Measurements from ENCODE around the gene ABCC5.
"Not testable (repeated sequence)": the region's sequence is repeated elsewhere in the genome, so short reads cannot be mapped to it uniquely, and the experiment has no call there.

The ABCC5 gene

DNA sequence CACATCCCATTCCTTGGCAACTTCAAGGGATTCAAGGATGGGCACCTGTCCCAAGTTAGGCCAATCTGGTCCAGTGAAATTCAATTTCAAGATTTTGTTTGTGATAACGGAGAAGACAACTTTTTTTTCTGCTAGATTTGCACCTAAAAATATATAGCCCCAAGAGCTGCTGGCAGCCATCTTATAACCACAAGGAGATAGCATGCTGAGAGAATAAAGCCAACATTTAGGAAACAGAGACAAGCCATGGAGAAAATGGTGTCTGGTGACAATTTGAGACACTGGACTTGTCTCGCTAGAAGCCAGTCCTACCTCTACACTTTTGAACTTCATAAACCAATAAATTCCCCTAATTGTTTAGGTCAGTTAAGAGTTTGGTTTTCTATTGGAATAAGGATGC is 138.4 kb downstream of the ABCC5 start:
- no peak for ATAC-seq
- Mint-ChIP-seq H3K9me3 (no peaks in the 10 kb centered on the region), H3K27ac (no peak overlapping the region), H3K36me3 (peaks cover 11% of the 10 kb centered on the region), H3K27me3 (no peaks in the 10 kb centered on the region), H3K4me3 (no peak overlapping the region), H3K4me1 (peaks cover 39% of the 10 kb centered on the region)

DNA sequence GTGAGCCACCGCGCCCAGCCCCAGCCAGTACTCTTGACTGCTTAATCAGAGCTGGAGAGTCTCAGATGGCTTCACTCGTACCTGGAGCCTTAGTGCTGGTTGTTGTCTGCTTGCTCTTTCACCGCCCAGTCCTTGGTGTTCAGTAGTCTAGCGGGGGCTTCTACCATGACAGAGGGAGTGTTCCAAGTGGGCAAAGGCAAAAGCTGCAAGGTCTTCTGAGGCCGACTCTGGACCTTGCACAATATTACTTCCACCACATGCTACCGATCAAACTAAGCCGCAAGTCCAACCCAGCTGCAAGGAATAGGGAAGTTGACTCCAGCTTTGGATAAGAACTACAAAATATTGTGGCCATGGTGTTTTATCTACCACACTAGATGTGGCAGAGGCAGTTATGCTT is 139.6 kb downstream of the ABCC5 start:
- H3K4me1 Mint-ChIP-seq: peaks cover 36% of the 10 kb centered on the region
- peaks cover 11% of the 10 kb centered on the region for H3K36me3 Mint-ChIP-seq
- H3K27ac Mint-ChIP-seq: no peak overlapping the region
- ATAC-seq: no peak
- H3K9me3 Mint-ChIP-seq: no peaks in the 10 kb centered on the region
- H3K27me3 Mint-ChIP-seq: no peaks in the 10 kb centered on the region
- H3K4me3 Mint-ChIP-seq: no peak overlapping the region

DNA sequence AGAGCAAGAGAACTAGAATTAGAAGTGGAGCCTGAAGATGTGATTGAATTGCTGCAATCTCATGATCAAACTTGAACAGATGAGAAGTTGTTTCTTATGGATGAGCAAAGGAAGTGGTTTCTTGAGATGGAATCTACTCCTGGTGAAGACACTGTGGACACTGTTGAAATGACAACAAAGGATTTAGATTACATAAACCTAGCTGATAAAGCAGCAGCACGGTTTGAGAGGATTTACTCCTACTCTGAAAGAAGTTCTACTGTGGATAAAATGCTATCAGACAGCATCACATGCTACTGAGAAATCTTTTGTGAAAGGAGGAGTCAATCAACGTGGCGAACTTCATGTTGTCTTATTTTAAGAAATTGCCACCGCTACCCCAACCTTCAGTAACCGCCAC is 140.5 kb downstream of the ABCC5 start:
- H3K27ac Mint-ChIP-seq, H3K9me3 Mint-ChIP-seq, H3K27me3 Mint-ChIP-seq, H3K4me3 Mint-ChIP-seq, ATAC-seq: not testable (repeated sequence)
- peaks cover 11% of the 10 kb centered on the region for H3K36me3 Mint-ChIP-seq
- H3K4me1 Mint-ChIP-seq: peaks cover 28% of the 10 kb centered on the region

DNA sequence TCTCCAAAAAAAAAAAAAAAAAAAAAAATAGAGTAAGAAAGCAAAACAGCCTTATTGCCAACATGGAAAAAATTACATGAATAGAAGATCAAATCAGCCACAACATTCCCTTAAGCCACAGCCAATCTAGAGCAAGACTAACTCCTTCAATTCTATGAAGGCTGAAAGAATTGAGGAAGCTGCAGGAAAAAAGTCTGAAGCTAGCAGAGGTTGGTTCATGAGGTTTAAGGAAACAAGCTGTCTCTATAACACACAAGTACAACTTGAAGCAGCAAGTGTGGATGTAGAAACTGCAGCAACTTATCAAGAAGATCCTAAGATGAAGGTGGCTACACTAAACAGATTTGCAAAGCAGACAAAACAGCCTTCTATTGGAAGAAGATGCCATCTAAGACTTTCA is 142.3 kb downstream of the ABCC5 start:
- no peak for ATAC-seq
- Mint-ChIP-seq H3K9me3 (no peaks in the 10 kb centered on the region), H3K4me1 (peaks cover 40% of the 10 kb centered on the region), H3K36me3 (peaks cover 16% of the 10 kb centered on the region), H3K4me3 (no peak overlapping the region), H3K27me3 (no peaks in the 10 kb centered on the region), H3K27ac (no peak overlapping the region)

DNA sequence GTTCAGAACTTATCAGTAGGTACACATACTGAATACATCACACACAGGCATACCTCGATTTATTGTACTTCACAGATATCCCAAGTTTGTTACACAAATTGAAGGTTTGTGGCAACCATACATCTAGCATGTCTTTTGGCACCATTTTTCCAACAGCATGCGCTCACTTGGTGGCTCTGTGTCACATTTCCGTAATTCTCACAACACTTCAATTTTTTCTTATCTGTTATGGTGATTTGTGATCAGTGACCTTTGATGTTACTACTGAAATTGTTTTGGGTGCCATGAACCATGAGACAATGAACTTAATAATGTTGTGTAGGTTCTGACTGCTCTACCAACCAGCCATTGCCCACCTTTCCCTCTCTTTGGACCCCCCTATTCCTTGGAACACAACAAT is 143.8 kb downstream of the ABCC5 start:
- Mint-ChIP-seq H3K4me3 (no peak overlapping the region), H3K27ac (no peak overlapping the region), H3K9me3 (no peaks in the 10 kb centered on the region), H3K36me3 (peaks cover 20% of the 10 kb centered on the region), H3K27me3 (no peaks in the 10 kb centered on the region), H3K4me1 (peaks cover 41% of the 10 kb centered on the region)
- ATAC-seq: no peak

DNA sequence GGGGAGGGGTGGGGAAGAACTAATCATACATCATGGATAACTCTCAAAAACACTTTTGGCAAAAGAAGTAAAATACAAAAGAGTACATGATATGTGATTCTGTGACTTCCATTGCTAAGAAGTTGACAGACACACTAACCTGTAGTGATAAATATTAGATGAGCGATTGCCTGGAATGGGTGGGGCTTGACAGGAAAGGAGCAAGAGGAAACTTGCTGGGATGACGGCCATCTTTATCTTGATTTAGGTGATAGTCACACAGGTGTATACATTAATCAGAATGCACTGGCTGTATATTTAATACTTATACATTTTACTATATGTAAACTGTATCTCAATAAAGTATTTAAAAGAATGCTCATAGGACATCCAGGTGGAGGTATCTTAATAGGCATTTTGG is 146.1 kb downstream of the ABCC5 start:
- Mint-ChIP-seq H3K9me3 (no peaks in the 10 kb centered on the region), H3K4me3 (no peak overlapping the region), H3K27ac (no peak overlapping the region), H3K36me3 (peaks cover 23% of the 10 kb centered on the region), H3K27me3 (no peaks in the 10 kb centered on the region), H3K4me1 (peaks cover 30% of the 10 kb centered on the region)
- ATAC-seq: no peak

DNA sequence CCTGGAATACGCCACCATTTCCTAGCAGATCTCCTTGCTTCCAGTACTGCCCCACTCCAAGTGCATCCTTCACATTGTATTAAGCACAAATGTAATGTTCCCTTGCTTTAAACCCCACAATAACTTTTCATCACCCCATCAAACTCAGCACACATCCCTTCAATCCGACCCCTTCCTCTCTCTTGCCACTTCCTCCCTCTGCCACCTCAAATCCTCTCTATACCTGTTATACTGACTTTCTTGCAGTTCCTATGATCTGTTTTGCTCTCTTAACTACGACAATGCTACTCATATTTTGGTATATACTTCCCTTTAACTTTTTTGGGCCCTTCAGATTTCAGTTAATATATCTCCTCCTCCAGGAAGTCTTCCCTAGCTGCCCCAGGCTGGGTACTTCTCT is 147.1 kb downstream of the ABCC5 start:
- ATAC-seq: no peak
- peaks cover 30% of the 10 kb centered on the region for H3K4me1 Mint-ChIP-seq
- peaks cover 26% of the 10 kb centered on the region for H3K36me3 Mint-ChIP-seq
- H3K27ac Mint-ChIP-seq: no peak overlapping the region
- no peak overlapping the region for H3K4me3 Mint-ChIP-seq
- H3K9me3 Mint-ChIP-seq: no peaks in the 10 kb centered on the region
- no peaks in the 10 kb centered on the region for H3K27me3 Mint-ChIP-seq

Data from stimulated activated memory B cell treated with anti-CD40 and anti-IgM and Interleukin-4, amounts not matched to agents 10 μg/mL and 1 μg/mL and 100 μg/mL, for 72 hours (primary cell).